Measurements from ENCODE around the gene C17orf100. TPM values are rescaled to one million over a fixed set of nuclear protein-coding genes. Genes with fewer than 3 reads are reported as not detected.

The C17orf100 gene
- polyA plus RNA-seq, 2 of the 4 experiments (the other 2 are of a cell fraction), result 3.1 to 4.1 TPM

GRCh38 chr17:6640536-6641246 is 10.9 kb upstream of the C17orf100 start, which contains the start of the genes KIAA0753 and TXNDC17 (continued):
- TF ChIP-seq JUN (IDR thresholded peaks at IDR 0.05), result peak; percentile 81 to 90; a peak in 4 of 5 replicates

- peak overlapping the region; percentile 87 for H3K4me2 ChIP-seq
- peak overlapping the region; percentile 81 for H3K4me3 ChIP-seq
- peak; percentile 22 to 56; a peak in 5 of 6 replicates for ATAC-seq
- 5% methylated on average over 20 of the region's 20 CpGs for WGBS (ENCODE audit: missing lambda C conversion rate)
- peak overlapping the region; percentile 94 to 97 for H3K27ac ChIP-seq
- POLR2A ChIA-PET, result interaction anchor here (0.7 to 2.2 kb wide), 5 partner anchors 10 to 170 kb away, joined by 3 to 12 read pairs (median 4); partner anchors contain the start of genes C17orf100 and MED31
- CTCF ChIA-PET, result interaction anchor here (1.0 to 5.8 kb wide), 9 partner anchors 13 to 380 kb away, joined by 3 to 42 read pairs (median 3); no protein-coding TSS in a partner anchor
- peak in 1 of 2 experiments; percentile 41 for DNase-seq (ENCODE audit: low read depth in 1 of 2, low spot score in 1 of 2)
- peak; percentile 43 for FAIRE-seq
- TF ChIP-seq CBX2 (IDR thresholded peaks at IDR 0.05; ENCODE audit: borderline replicate concordance, low read depth) (no peak), MAZ (IDR thresholded peaks at IDR 0.05; ENCODE audit: borderline replicate concordance, low read depth, low read length) (no peak), EHF (CRISPR knock-in tag; IDR thresholded peaks at IDR 0.05) (no peak), JUN (IDR thresholded peaks at IDR 0.05) (0 out of 5 replicates have a peak, but pooled peaks of 1 of the 2 experiments have one; percentile 4), ELK1 (IDR thresholded peaks at IDR 0.05; ENCODE audit: low read depth, low read length) (no peak), HMGXB4 (CRISPR knock-in tag; IDR thresholded peaks at IDR 0.05; ENCODE audit: borderline replicate concordance) (no peak), RARB (CRISPR knock-in tag; IDR thresholded peaks at IDR 0.05) (0 out of 2 replicates have a peak, but pooled peaks have one; percentile 5), RCOR1 (IDR thresholded peaks at IDR 0.05; ENCODE audit: low read depth, low read length) (no peak), ATOH8 (CRISPR knock-in tag; IDR thresholded peaks at IDR 0.05; ENCODE audit: low read depth) (no peak), REST (IDR thresholded peaks at IDR 0.05) (0 out of 2 replicates have a peak, but pooled peaks have one; percentile 1)
- peaks cover 22% of the 10 kb centered on the region for H3K4me1 ChIP-seq
- no peaks in the 10 kb centered on the region for H3K9me3 ChIP-seq
Observed at GRCh38 chr17:6641247-6641863, 10.2 kb upstream of the C17orf100 start.

GRCh38 chr17:6642592-6642991 is 9.0 kb upstream of the C17orf100 start:
- FAIRE-seq (no peak), DNase-seq (ENCODE audit: low read depth in 1 of 2, low spot score in 1 of 2) (no peak), ATAC-seq (no peak)
- ChIA-PET POLR2A (no interaction called here), CTCF (interaction anchor here (1.0 to 5.8 kb wide), 4 partner anchors 24 to 269 kb away, joined by 3 to 42 read pairs (median 4); no protein-coding TSS in a partner anchor)
- Histone ChIP-seq H3K9me3 (no peaks in the 10 kb centered on the region), H3K4me1 (peaks cover 22% of the 10 kb centered on the region), H3K4me3 (no peak overlapping the region), H3K4me2 (peak overlapping the region; percentile 87), H3K27ac (no peak overlapping the region)
- no peak for TF ChIP-seq HOXB5 (CRISPR knock-in tag; IDR thresholded peaks at IDR 0.05)
- TF ChIP-seq EHF (CRISPR knock-in tag; IDR thresholded peaks at IDR 0.05), result no peak
- TF ChIP-seq CEBPB (IDR thresholded peaks at IDR 0.05), result peak; percentile 65 to 79; a peak in 3 of 4 replicates
- 0 out of 2 replicates have a peak, but pooled peaks have one; percentile 4 for TF ChIP-seq HOXA7 (CRISPR knock-in tag; IDR thresholded peaks at IDR 0.05)
- 0 out of 2 replicates have a peak, but pooled peaks have one; percentile 23 for TF ChIP-seq RARB (CRISPR knock-in tag; IDR thresholded peaks at IDR 0.05)
- no peak for TF ChIP-seq FOSL2 (IDR thresholded peaks at IDR 0.05)
- peak; percentile 17; the same call in 1 of the 2 replicates for TF ChIP-seq FOSL2 (CRISPR knock-in tag; IDR thresholded peaks at IDR 0.05)
- 63% methylated on average over 2 of the region's 2 CpGs for WGBS (ENCODE audit: missing lambda C conversion rate)
